ENCODE results near the gene SLAMF8. TPM values are rescaled to one million over a fixed set of nuclear protein-coding genes. Genes with fewer than 3 reads are reported as not detected.

Gene SLAMF8
- total and polyA plus RNA-seq, 2 of the 8 experiments (the other 6 are each of a cell fraction or from before 2014, with no cell fraction given), result not detected

DNA sequence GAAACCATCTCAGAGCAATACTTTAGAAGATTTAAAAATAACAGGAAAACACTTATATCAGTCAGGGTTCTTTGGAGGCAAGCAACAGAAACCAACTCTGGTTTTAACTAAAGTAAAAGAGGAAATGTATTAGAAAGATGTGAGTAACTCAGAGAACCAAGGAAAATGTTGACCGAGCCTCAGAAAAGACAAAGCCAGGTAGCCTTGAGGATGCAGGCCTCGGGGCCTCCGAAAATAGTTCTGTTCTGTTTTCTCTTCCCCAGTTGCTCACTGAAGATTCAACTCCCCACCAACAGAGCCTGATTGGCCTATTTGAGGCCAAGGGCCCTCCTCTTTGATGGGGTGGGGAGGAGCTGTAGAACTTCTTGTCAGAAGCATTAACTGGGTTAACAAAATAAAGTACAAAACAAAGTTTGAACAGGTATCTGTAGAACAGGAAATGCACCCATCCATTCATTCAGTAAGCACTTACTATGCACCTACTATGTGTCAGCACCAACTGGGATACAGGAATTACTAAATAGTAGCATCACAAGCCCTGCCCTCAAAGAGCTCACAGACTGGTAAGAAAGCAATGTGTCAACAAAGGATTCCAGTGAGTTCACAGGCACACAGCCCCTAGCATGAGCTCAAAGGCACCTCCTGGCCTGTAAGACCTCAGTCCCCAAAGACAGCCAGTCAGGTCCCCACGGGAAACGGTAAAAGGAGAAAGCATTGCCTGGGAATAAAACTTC is 12.6 kb downstream of the SLAMF8 start (continued):
- TF ChIP-seq, protein P1, sequence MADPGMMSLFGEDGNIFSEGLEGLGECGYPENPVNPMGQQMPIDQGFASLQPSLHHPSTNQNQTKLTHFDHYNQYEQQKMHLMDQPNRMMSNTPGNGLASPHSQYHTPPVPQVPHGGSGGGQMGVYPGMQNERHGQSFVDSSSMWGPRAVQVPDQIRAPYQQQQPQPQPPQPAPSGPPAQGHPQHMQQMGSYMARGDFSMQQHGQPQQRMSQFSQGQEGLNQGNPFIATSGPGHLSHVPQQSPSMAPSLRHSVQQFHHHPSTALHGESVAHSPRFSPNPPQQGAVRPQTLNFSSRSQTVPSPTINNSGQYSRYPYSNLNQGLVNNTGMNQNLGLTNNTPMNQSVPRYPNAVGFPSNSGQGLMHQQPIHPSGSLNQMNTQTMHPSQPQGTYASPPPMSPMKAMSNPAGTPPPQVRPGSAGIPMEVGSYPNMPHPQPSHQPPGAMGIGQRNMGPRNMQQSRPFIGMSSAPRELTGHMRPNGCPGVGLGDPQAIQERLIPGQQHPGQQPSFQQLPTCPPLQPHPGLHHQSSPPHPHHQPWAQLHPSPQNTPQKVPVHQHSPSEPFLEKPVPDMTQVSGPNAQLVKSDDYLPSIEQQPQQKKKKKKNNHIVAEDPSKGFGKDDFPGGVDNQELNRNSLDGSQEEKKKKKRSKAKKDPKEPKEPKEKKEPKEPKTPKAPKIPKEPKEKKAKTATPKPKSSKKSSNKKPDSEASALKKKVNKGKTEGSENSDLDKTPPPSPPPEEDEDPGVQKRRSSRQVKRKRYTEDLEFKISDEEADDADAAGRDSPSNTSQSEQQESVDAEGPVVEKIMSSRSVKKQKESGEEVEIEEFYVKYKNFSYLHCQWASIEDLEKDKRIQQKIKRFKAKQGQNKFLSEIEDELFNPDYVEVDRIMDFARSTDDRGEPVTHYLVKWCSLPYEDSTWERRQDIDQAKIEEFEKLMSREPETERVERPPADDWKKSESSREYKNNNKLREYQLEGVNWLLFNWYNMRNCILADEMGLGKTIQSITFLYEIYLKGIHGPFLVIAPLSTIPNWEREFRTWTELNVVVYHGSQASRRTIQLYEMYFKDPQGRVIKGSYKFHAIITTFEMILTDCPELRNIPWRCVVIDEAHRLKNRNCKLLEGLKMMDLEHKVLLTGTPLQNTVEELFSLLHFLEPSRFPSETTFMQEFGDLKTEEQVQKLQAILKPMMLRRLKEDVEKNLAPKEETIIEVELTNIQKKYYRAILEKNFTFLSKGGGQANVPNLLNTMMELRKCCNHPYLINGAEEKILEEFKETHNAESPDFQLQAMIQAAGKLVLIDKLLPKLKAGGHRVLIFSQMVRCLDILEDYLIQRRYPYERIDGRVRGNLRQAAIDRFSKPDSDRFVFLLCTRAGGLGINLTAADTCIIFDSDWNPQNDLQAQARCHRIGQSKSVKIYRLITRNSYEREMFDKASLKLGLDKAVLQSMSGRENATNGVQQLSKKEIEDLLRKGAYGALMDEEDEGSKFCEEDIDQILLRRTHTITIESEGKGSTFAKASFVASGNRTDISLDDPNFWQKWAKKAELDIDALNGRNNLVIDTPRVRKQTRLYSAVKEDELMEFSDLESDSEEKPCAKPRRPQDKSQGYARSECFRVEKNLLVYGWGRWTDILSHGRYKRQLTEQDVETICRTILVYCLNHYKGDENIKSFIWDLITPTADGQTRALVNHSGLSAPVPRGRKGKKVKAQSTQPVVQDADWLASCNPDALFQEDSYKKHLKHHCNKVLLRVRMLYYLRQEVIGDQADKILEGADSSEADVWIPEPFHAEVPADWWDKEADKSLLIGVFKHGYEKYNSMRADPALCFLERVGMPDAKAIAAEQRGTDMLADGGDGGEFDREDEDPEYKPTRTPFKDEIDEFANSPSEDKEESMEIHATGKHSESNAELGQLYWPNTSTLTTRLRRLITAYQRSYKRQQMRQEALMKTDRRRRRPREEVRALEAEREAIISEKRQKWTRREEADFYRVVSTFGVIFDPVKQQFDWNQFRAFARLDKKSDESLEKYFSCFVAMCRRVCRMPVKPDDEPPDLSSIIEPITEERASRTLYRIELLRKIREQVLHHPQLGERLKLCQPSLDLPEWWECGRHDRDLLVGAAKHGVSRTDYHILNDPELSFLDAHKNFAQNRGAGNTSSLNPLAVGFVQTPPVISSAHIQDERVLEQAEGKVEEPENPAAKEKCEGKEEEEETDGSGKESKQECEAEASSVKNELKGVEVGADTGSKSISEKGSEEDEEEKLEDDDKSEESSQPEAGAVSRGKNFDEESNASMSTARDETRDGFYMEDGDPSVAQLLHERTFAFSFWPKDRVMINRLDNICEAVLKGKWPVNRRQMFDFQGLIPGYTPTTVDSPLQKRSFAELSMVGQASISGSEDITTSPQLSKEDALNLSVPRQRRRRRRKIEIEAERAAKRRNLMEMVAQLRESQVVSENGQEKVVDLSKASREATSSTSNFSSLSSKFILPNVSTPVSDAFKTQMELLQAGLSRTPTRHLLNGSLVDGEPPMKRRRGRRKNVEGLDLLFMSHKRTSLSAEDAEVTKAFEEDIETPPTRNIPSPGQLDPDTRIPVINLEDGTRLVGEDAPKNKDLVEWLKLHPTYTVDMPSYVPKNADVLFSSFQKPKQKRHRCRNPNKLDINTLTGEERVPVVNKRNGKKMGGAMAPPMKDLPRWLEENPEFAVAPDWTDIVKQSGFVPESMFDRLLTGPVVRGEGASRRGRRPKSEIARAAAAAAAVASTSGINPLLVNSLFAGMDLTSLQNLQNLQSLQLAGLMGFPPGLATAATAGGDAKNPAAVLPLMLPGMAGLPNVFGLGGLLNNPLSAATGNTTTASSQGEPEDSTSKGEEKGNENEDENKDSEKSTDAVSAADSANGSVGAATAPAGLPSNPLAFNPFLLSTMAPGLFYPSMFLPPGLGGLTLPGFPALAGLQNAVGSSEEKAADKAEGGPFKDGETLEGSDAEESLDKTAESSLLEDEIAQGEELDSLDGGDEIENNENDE (IDR thresholded peaks at IDR 0.05; ENCODE audit: insufficient replicate concordance, low read length), result no peak
- TF ChIP-seq, protein P2, sequence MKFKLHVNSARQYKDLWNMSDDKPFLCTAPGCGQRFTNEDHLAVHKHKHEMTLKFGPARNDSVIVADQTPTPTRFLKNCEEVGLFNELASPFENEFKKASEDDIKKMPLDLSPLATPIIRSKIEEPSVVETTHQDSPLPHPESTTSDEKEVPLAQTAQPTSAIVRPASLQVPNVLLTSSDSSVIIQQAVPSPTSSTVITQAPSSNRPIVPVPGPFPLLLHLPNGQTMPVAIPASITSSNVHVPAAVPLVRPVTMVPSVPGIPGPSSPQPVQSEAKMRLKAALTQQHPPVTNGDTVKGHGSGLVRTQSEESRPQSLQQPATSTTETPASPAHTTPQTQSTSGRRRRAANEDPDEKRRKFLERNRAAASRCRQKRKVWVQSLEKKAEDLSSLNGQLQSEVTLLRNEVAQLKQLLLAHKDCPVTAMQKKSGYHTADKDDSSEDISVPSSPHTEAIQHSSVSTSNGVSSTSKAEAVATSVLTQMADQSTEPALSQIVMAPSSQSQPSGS (IDR thresholded peaks at IDR 0.05; ENCODE audit: low read length), result no peak
- TF ChIP-seq, protein P3, sequence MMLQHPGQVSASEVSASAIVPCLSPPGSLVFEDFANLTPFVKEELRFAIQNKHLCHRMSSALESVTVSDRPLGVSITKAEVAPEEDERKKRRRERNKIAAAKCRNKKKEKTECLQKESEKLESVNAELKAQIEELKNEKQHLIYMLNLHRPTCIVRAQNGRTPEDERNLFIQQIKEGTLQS (IDR thresholded peaks at IDR 0.05; ENCODE audit: insufficient read depth, low read depth, low read length), result no peak
- no peak for TF ChIP-seq SAP30 (IDR thresholded peaks at IDR 0.05; ENCODE audit: insufficient read depth, insufficient replicate concordance, low read length)
- TF ChIP-seq ZNF274 (IDR thresholded peaks at IDR 0.05; ENCODE audit: borderline replicate concordance, extremely low read depth, low read length), result no peak
- TF ChIP-seq KDM4A (IDR thresholded peaks at IDR 0.05; ENCODE audit: low read depth, low read length, severe bottlenecking), result no peak
- no peak for TF ChIP-seq SP1 (IDR thresholded peaks at IDR 0.05; ENCODE audit: low read depth, low read length)
